MCF 10A (cell line): Measurements from ENCODE around the gene DAW1. TPM values are rescaled to one million over a fixed set of nuclear protein-coding genes. Genes with fewer than 3 reads are reported as not detected.
A peak's percentile ranks its signal among the peaks of the same experiment; 100 is the strongest.

Source experiments
- BruUV-seq: library from RNA; stranded (reverse); fragments of 400-500 nt; replicated peaks from 2 replicates; lab custom pipeline; 2021; lab: Mats Ljungman, UMichigan
- CTCF ChIA-PET: fragments of 300-600 bp; sonication (Branson Sonifier 250); formaldehyde crosslinking; extraction: SDS; loops from one replicate; lab custom pipeline; 2021; ENCODE audit warnings: antibody characterized with exemption, inconsistent platforms; lab: Yijun Ruan, JAX
- POLR2A ChIA-PET: fragments of 300-600, 350-650 bp; sonication (Branson Sonifier 250); formaldehyde crosslinking; extraction: SDS; loops from one replicate; lab custom pipeline; 2020; ENCODE audit warnings: antibody characterized with exemption, inconsistent platforms; lab: Yijun Ruan, JAX
- DNase-seq: peaks from one replicate; pipeline ENCODE4 v3.0.0-alpha.2; 2018; ENCODE audit not compliant: unreplicated experiment
- H3K27ac Mint-ChIP-seq: one replicate; pipeline ENCODE4 v1.8.0; 2022; ENCODE audit warnings: mild to moderate bottlenecking, low read depth, mixed read lengths; ENCODE audit not compliant: unreplicated experiment
- H3K27me3 Mint-ChIP-seq: one replicate; pipeline ENCODE4 v1.8.0; 2022; ENCODE audit warnings: mixed read lengths; ENCODE audit not compliant: insufficient read depth, unreplicated experiment
- H3K36me3 Mint-ChIP-seq: one replicate; pipeline ENCODE4 v1.8.0; 2022; ENCODE audit warnings: mild to moderate bottlenecking, moderate library complexity, mixed read lengths; ENCODE audit not compliant: insufficient read depth, unreplicated experiment
- H3K4me1 Mint-ChIP-seq: one replicate; pipeline ENCODE4 v1.8.0; 2022; ENCODE audit warnings: mixed read lengths; ENCODE audit not compliant: insufficient read depth, unreplicated experiment
- H3K4me3 Mint-ChIP-seq: one replicate; pipeline ENCODE4 v1.8.0; 2022; ENCODE audit warnings: mild to moderate bottlenecking, moderate library complexity, mixed read lengths; ENCODE audit not compliant: unreplicated experiment
- H3K9me3 Mint-ChIP-seq: one replicate; pipeline ENCODE4 v1.8.0; 2022; ENCODE audit warnings: mixed read lengths; ENCODE audit not compliant: unreplicated experiment
- CTCF ChIP-seq: fragments of 200-600 bp; IDR thresholded peaks from one replicate; pipeline ENCODE4 v1.8.0; 2022; ENCODE audit warnings: antibody characterized with exemption, mild to moderate bottlenecking; ENCODE audit not compliant: unreplicated experiment
- intact Hi-C: fragments of 100-400 bp; cut with micrococcal nuclease; formaldehyde crosslinking; loops from 2 replicates; pipeline ENCODE4 v1.14.1; 2022
- total RNA-seq: library from RNA; stranded (reverse); gene quantifications from 2 replicates; pipeline ENCODE4 v1.2.3, GENCODE V29; 2022

Gene DAW1
- total RNA-seq, 1 experiment from 2014 or later = 1.1 TPM

GRCh38 chr2:227862741-227863588 is 8.5 kb upstream of the DAW1 start:
- Mint-ChIP-seq H3K4me3 (peak overlapping the region; percentile 43), H3K4me1 (peaks cover 42% of the 10 kb centered on the region)

GRCh38 chr2:227864161-227864756 is 7.2 kb upstream of the DAW1 start:
- no peaks in the 10 kb centered on the region for H3K36me3 Mint-ChIP-seq

More at GRCh38 chr2:227862741-227863588, 8.5 kb upstream of the DAW1 start:
- Mint-ChIP-seq H3K36me3 (no peaks in the 10 kb centered on the region), H3K9me3 (no peaks in the 10 kb centered on the region), H3K27me3 (no peaks in the 10 kb centered on the region), H3K27ac (peak overlapping the region; percentile 24)
- TF ChIP-seq CTCF = no peak
- TSS peak; percentile 89 for BruUV-seq
- DNase-seq = peak; percentile 96
- intact Hi-C loops = loop anchor here (1.0 kb wide), 5 partner anchors 21 to 457 kb away; no protein-coding TSS in a partner anchor
- ChIA-PET CTCF (interaction anchor here (0.6 to 4.0 kb wide), 29 partner anchors 9 to 860 kb away, joined by 3 to 36 read pairs (median 4); partner anchors contain the start of genes CCL20 and DAW1), POLR2A (interaction anchor here (0.7 to 6.0 kb wide), 20 partner anchors 8 to 795 kb away, joined by 3 to 75 read pairs (median 4); partner anchors contain the start of genes CCL20 and DAW1)

GRCh38 chr2:227865291-227865690 is 6.1 kb upstream of the DAW1 start:
- BruUV-seq = no TSS peak
- TF ChIP-seq CTCF = no peak
- Mint-ChIP-seq H3K27ac (no peak overlapping the region), H3K27me3 (no peaks in the 10 kb centered on the region), H3K4me1 (peaks cover 36% of the 10 kb centered on the region), H3K36me3 (no peaks in the 10 kb centered on the region), H3K9me3 (no peaks in the 10 kb centered on the region), H3K4me3 (no peak overlapping the region)
- ChIA-PET CTCF (interaction anchor here (0.6 to 1.4 kb wide), 3 partner anchors 13 to 207 kb away, joined by 3 to 5 read pairs (median 4); no protein-coding TSS in a partner anchor), POLR2A (interaction anchor here (0.9 to 6.0 kb wide), 2 partner anchors 48 to 207 kb away, joined by 3 to 75 read pairs; no protein-coding TSS in a partner anchor)
- intact Hi-C loops = no loop called here
- DNase-seq = no peak

More at GRCh38 chr2:227864161-227864756, 7.2 kb upstream of the DAW1 start:
- Mint-ChIP-seq H3K27ac (peak overlapping the region; percentile 24), H3K4me1 (peaks cover 37% of the 10 kb centered on the region), H3K27me3 (no peaks in the 10 kb centered on the region), H3K9me3 (no peaks in the 10 kb centered on the region), H3K4me3 (peak overlapping the region; percentile 43)
- ChIA-PET CTCF (interaction anchor here (0.6 to 2.1 kb wide), 9 partner anchors 8 to 385 kb away, joined by 3 to 7 read pairs (median 4); no protein-coding TSS in a partner anchor), POLR2A (interaction anchor here (0.9 to 6.0 kb wide), 4 partner anchors 26 to 206 kb away, joined by 3 to 75 read pairs (median 3); no protein-coding TSS in a partner anchor)
- intact Hi-C loops = no loop called here
- BruUV-seq = no TSS peak
- TF ChIP-seq CTCF = no peak
- DNase-seq = peak; percentile 58
